ENCODE measurements around the gene JMJD1C. TPM values are rescaled to one million over a fixed set of nuclear protein-coding genes. Genes with fewer than 3 reads are reported as not detected.
A peak's percentile ranks its signal among the peaks of the same experiment; 100 is the strongest.

Gene JMJD1C
- total RNA-seq, 1 donor from 2014 or later = 143 TPM

DNA sequence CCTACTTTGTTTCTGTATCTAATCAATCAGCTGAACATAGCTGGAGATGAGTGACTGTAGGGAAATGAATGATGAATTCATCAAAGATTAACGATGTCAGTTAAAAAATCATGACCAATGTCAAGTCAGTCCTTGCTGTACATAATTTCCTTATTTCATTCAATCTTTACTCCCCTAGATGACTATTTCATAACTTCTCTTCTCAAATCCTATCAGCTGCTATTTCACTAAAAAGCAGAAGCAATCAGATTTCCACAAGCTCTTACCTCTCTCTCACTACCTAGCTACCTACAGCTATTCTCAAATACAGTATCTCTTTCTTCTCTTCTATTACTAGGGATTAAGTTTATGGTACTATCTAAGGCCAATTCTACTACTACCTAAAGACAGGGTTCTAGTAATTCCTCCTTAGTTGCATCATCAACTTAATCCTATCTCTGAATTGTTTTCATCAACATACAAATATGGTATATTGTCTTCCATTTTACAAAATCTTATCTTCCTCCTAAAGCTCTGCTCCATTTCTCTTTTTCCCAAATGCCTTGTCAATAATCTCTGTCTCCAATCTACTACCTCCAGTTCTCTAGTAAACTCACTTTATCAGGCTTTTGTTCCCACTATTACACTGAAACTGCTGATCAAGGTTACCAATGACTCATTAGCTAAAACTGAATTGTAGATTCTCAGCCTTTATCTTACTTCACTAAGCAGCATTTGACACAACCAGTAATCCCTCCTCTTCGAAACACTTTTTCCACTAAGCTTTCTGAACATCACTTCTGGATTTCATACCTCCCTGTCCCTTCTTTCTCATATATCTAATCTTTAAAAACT is 28.4 kb downstream of the JMJD1C start:
- Histone ChIP-seq H4K20me1 (ENCODE audit: low read depth) (peaks cover 82% of the 10 kb centered on the region), H3K4me1 (peaks cover 63% of the 10 kb centered on the region), H3K9ac (no peak overlapping the region)

DNA sequence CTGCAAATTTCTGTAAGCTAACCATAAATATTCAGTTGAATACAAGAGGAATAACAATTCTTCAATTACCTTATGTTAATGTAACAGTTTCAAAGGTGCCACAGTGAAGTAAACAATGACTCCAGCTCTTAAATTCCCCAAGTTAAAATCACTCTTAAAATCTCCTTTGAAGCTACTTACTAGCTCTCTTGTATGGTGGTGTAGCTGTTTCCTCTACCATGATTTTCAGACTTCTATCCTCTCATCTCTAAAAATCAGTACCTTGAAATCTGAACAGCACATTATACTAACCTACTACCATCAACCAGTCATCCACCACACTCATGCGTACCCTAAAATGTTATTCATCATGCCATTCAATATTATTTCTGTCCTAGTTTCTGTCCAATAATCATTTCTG is 29.6 kb downstream of the JMJD1C start:
- no peaks in the 10 kb centered on the region for H3K9me3 ChIP-seq (ENCODE audit: low read depth)
- H3K9ac ChIP-seq = no peak overlapping the region
- H3K27me3 Mint-ChIP-seq (ENCODE audit: insufficient read depth, low read depth) = no peaks in the 10 kb centered on the region
- H3K27ac ChIP-seq = no peak overlapping the region
- H3K36me3 ChIP-seq = no peaks in the 10 kb centered on the region
- no peak overlapping the region for H3K27ac Mint-ChIP-seq
- TF ChIP-seq, protein P1, sequence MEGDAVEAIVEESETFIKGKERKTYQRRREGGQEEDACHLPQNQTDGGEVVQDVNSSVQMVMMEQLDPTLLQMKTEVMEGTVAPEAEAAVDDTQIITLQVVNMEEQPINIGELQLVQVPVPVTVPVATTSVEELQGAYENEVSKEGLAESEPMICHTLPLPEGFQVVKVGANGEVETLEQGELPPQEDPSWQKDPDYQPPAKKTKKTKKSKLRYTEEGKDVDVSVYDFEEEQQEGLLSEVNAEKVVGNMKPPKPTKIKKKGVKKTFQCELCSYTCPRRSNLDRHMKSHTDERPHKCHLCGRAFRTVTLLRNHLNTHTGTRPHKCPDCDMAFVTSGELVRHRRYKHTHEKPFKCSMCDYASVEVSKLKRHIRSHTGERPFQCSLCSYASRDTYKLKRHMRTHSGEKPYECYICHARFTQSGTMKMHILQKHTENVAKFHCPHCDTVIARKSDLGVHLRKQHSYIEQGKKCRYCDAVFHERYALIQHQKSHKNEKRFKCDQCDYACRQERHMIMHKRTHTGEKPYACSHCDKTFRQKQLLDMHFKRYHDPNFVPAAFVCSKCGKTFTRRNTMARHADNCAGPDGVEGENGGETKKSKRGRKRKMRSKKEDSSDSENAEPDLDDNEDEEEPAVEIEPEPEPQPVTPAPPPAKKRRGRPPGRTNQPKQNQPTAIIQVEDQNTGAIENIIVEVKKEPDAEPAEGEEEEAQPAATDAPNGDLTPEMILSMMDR (IDR thresholded peaks at IDR 0.05) = no peak
- TF ChIP-seq EZH2phosphoT487 (IDR thresholded peaks at IDR 0.05) (no peak), EZH2 (IDR thresholded peaks at IDR 0.05) (no peak)
- peaks cover 10% of the 10 kb centered on the region for H3K36me3 Mint-ChIP-seq
- H3K4me2 ChIP-seq = no peak overlapping the region
- DNase-seq (ENCODE audit: low spot score) = no peak
- H3K4me3 Mint-ChIP-seq = no peak overlapping the region
- peaks cover 100% of the 10 kb centered on the region for H3K79me2 ChIP-seq (ENCODE audit: low read depth)
- H3K4me1 Mint-ChIP-seq = peaks cover 11% of the 10 kb centered on the region
- no peaks in the 10 kb centered on the region for H3K27me3 ChIP-seq
- H3K4me1 ChIP-seq = peaks cover 52% of the 10 kb centered on the region
- peaks cover 7% of the 10 kb centered on the region for H3F3A ChIP-seq (ENCODE audit: low read depth)
- no peak overlapping the region for H3K4me3 ChIP-seq
- H3K9me3 Mint-ChIP-seq = peaks cover 7% of the 10 kb centered on the region
- H2AFZ ChIP-seq (replicated peaks) = no peak overlapping the region
- H4K20me1 ChIP-seq (ENCODE audit: low read depth) = peaks cover 71% of the 10 kb centered on the region

More for the DNA sequence above, 28.4 kb downstream of the JMJD1C start:
- Mint-ChIP-seq H3K27ac (no peak overlapping the region), H3K36me3 (peaks cover 2% of the 10 kb centered on the region), H3K4me3 (no peak overlapping the region), H3K4me1 (peaks cover 19% of the 10 kb centered on the region), H3K9me3 (peaks cover 2% of the 10 kb centered on the region), H3K27me3 (ENCODE audit: insufficient read depth, low read depth) (no peaks in the 10 kb centered on the region)
- no peaks in the 10 kb centered on the region for H3K27me3 ChIP-seq
- no peak overlapping the region for H3K4me3 ChIP-seq
- no peak for DNase-seq (ENCODE audit: low spot score)
- TF ChIP-seq EZH2phosphoT487 (IDR thresholded peaks at IDR 0.05) (no peak), EZH2 (IDR thresholded peaks at IDR 0.05) (no peak)
- TF ChIP-seq, protein P1 (IDR thresholded peaks at IDR 0.05) = no peak
- peaks cover 10% of the 10 kb centered on the region for H3F3A ChIP-seq (ENCODE audit: low read depth)
- H3K27ac ChIP-seq = no peak overlapping the region
- H3K79me2 ChIP-seq (ENCODE audit: low read depth) = peaks cover 100% of the 10 kb centered on the region
- no peaks in the 10 kb centered on the region for H3K36me3 ChIP-seq
- H2AFZ ChIP-seq (replicated peaks) = no peak overlapping the region
- H3K9me3 ChIP-seq (ENCODE audit: low read depth) = no peaks in the 10 kb centered on the region
- no peak overlapping the region for H3K4me2 ChIP-seq

DNA sequence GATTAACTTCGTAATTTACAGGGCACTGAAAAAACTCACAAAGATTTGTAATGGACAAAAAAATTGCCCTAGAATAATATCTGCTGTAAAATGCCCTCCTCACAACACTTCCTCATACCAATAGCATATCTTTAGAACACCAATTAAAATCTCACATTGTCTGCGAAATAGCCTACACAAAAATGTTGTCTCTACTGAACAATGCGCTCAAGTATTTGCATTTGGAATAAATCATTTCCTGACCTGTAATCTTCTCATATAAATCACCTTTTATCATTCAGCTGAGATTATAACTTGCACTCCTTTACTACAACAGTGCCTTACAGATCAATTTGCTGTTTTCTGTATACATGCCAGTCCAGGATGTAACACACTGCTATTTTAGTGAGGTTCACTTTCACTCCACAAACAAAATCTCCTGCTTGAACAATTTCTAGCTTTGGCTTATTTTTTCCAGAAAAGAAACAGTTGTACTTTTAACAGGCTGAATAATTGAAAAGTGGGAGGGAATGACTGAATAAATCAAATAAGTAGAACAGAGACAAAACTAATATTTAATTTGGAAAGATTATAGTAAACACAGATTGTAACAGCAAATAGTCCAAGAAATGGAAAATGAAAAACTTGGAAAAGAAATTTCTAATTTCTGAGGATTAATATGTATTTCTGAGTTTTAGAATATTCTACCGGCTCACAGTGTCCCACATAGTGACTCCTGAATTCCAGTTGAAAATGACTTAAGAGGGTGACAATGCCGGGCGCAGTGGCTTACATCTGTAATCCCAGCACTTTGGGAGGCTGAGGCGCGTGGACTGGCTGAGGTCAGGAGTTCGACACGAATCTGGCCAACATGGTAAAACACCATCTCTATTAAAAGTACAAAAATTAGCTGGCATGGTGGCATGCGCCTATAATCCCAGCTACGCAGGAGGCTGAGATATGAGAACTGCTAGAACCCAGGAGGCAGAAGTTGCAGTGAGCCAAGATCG is 30.6 kb downstream of the JMJD1C start:
- H3K4me3 ChIP-seq = no peak overlapping the region
- H3K36me3 Mint-ChIP-seq = peaks cover 18% of the 10 kb centered on the region
- H3K9ac ChIP-seq = no peak overlapping the region
- no peaks in the 10 kb centered on the region for H3K36me3 ChIP-seq
- H2AFZ ChIP-seq (replicated peaks) = no peak overlapping the region
- peaks cover 8% of the 10 kb centered on the region for H3K4me1 Mint-ChIP-seq
- no peak overlapping the region for H3K4me2 ChIP-seq
- H3K4me1 ChIP-seq = peaks cover 43% of the 10 kb centered on the region
- DNase-seq (ENCODE audit: low spot score) = peak; percentile 46
- H3K27ac ChIP-seq = no peak overlapping the region
- H3K27me3 Mint-ChIP-seq (ENCODE audit: insufficient read depth, low read depth) = peaks cover 2% of the 10 kb centered on the region
- H4K20me1 ChIP-seq (ENCODE audit: low read depth) = peaks cover 67% of the 10 kb centered on the region
- H3K4me3 Mint-ChIP-seq = no peak overlapping the region
- H3K27ac Mint-ChIP-seq = no peak overlapping the region
- peaks cover 14% of the 10 kb centered on the region for H3K9me3 Mint-ChIP-seq
- H3K9me3 ChIP-seq (ENCODE audit: low read depth) = no peaks in the 10 kb centered on the region
- peaks cover 100% of the 10 kb centered on the region for H3K79me2 ChIP-seq (ENCODE audit: low read depth)
- H3K27me3 ChIP-seq = no peaks in the 10 kb centered on the region
- peaks cover 4% of the 10 kb centered on the region for H3F3A ChIP-seq (ENCODE audit: low read depth)
- TF ChIP-seq, protein P1 (IDR thresholded peaks at IDR 0.05) = no peak
- TF ChIP-seq EZH2 (IDR thresholded peaks at IDR 0.05) (no peak), EZH2phosphoT487 (IDR thresholded peaks at IDR 0.05) (no peak)
